Stimulated activated CD4-positive, alpha-beta T cell treated with anti-CD3 and anti-CD28 coated beads, TNF-alpha, amount 100 ng/mL, for 48 hours (primary cell): ENCODE measurements around the gene AMOTL1.

ENCODE experiments used
- DNase-seq, 3 donors: peaks; one replicate each; pipeline ENCODE4 v3.0.0-alpha.2; 2020; ENCODE audit warnings: low read depth in 3 of 3

AMOTL1 gene

DNA sequence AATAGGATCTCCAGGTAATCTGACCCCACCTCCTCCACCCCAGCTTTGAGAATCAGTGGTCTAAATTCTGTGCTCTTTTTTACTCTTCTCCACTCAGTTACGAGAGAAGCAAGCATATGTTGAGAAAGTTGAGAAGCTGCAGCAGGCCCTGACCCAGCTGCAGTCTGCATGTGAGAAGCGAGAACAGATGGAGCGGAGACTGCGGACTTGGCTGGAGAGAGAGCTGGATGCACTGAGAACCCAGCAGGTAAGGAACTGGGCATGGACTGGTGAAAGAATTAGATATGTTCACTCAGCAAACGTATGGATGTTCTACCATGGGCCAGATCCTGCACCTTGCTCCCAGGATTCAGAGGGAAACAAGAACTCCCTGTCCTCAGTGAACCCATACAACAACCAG, 85.7 kb downstream of the AMOTL1 start:
- no peak for DNase-seq

DNA sequence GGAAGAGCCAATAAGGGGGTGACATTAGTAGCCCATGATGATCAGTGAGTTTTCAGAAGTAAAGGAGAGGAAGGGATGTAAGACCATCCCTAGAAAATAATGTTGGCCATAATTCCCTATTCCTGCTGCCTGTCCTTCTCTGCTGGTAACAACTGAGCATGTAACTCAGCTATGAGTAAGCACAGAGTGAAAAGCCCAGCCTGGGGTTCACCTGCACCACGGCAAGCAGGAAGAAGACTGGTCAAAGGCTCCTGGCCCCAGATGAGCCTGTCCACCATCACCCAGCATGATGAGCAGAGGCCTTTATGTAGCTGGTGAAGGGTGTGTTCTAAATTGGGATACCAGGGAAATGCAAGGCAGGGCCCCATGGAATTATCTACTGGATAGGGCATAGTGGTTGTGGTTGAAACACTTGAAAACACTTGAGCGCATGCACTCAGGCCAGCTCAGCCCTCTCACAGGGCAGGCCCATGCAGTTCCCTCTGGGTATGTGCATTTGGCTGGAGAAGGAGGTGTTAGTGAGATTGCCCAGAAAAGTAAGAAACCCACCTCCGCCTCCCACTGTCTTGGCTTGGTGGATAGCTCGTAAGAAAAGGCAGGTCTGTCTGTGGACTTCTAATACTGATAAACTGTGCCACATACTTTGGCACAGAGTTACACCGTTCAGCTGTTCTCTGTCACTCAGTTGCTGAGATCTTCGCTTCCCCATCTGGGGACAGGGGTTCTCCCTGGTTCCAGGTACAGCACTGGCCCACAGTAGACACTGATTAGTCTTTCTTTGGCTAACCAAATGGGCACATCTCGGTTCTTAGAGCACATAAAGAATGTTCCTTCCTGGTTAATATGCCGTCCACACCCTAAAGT, 86.8 kb downstream of the AMOTL1 start:
- DNase-seq = no peak

DNA sequence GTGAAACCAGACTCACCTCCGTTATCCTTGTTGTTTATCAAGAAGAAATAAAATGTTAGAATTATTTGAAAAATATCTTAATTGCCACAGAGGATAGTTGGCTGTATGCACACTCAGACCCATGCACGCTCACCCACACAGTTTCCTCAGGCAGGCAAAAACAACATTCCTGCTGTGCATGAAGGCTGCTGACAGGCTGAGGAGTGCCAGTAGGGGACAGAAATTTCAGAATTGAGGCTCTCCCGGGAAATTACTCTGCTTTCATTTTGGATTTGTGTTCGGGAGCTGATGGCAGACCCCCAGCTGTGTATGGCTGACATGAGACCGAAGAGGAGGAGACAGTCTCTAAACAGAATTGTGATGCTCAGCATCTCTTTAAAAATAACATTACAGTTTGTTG, 87.5 kb downstream of the AMOTL1 start:
- DNase-seq = no peak

DNA sequence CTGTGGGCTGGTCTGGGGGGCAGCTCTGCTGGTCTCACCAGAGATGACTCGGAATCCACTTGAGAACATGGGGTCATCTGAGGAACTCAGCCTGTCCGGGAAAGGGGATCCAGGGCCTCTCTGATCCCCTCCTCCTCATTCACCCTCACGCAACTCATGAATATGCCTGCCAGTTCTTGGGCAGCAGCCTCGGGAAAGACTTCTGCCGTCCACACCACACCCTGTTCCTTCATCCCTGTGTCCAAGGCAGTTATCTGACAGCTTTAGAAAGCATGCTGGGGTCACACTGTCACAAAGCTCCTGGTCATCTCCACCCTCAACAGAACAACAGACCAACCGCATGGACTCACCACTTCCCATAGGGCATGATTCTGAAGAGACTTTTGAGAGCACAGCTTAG, 88.3 kb downstream of the AMOTL1 start:
- no peak for DNase-seq

DNA sequence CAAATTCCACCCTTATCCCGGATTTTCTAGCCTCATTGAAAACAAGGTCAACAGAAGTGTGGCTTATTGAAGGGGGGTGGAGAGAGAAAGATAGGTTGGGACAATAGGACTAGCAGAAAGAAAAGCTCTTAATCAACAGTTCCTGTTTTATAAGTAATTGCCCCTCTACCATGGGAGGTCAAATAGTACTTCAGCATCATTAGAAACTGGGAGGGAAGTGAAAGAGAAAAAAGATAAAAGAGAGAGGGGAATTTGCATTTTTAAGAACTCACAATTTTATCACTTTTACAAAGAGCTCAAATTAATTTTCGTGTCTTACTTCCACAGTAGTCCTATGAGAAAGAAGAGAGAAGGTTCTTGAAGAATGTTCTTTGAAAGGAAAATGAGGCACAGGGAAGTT, 89.2 kb downstream of the AMOTL1 start:
- no peak for DNase-seq

DNA sequence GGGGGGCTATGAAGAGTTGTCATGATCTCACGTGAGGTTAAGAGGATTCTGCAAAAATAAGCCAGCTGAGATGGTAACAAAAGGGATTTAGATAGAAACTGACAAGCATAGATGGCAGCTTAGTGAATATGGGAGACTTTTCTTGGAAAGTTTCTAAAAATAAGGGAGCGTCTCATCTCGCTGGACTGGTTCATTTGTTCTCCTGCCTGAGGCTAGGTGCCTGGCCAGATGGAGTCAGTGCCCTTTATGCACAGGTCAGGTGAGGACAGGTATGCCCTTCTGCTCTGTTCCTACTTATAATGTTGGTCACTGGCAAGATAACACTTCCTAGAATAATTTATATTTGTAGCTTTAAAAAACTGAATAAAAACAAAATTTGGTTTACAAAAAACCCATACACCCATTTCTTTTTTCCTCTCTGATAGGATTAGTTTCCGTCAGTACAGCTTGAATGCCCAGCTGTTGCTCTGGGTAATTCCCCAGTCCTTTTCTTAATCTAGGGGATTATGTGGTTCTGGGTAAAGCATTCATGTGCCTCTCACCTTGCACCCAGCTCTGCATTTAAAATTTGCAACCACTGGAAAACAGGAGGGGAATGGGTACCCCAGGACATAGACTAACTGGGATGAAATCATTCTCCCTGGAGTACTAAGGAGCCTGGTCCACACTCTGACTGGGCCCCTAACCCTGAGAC, 90.0 kb downstream of the AMOTL1 start:
- DNase-seq = no peak

DNA sequence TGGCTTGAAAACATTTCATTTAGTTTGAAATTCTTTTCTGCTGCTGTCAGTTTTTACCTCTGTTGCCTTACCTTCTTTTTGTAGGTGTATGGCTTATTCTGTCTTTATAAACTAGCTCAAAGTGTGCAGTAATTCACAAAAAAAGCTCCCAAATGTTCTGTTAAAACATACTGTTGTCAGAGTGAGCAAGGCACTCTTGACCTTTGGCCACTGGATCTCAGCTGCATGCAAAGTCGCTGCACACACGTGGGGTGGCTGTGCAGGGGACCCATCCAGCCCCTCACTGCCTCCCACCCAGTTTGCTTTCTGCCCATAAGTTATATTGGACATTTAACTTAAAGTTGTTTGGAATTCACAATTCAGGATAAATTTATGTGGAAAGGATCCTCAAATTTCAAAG, 92.2 kb downstream of the AMOTL1 start:
- no peak for DNase-seq

DNA sequence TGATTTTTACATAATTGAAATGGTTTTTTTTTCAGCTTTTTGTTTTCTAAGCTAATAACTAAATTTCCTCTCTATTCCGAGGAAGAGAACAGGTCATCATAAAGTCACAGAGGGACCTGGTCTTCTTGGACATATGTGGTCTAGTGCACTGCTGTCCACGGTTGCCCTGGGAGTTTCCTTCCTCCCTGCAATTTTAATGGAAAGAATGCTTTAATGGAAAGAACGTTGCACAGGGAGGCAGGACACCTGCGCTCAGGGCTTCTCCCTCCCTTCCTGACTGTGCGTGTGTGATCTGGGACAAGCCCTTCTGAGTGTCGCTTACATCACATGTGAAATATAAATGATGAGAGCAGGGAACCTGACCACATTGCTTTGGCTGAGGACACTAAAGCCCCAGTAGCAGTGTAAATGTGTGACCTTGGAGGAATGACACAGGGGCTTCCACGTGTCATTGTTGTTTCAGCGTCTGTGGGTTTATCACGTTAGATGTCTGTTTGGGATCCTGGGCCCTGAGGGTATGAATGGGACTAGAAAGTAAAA, 93.2 kb downstream of the AMOTL1 start:
- DNase-seq = no peak

DNA sequence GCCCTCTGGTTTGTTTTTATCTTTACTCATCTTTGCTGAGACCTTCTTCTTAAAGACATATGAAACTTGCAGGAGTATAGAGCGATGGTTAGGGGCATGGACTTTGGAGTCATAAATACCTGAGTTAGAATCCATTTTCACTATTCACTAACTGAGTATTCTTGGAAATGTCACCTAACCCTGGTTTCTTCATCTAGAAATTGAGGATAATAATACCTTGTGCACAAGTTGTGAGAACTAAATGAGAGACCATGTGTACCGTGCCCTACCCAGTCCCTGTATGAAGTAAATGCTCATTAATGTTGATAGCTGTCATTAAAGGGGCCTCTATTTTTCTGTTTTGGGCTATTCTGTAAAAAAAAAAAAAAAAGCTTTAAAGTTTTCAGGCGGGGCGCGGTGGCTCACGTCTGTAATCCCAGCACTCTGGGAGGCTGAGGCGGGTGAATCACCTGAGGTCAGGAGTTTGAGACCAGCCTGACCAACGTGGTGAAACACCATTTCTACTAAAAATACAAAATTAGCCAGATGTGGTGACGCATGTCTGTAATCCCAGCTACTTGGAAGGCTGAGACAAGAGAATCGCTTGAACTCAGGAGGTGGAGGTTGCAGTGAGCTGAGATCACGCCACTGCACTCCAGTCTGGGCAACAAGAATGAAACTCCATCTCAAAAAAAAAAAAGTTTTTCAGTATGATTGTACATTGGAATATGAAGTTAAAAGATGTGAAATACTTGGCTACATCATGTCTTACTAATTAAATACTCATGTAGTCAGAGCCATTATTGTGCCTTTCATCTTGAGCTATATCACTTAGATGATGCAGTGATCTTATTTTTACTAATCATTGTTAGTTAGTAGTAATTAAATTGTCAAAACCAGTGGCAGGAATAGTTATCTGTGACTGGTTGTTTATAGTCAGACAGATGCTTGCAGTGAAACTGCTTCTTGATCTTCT, 95.0 kb downstream of the AMOTL1 start:
- DNase-seq = no peak

DNA sequence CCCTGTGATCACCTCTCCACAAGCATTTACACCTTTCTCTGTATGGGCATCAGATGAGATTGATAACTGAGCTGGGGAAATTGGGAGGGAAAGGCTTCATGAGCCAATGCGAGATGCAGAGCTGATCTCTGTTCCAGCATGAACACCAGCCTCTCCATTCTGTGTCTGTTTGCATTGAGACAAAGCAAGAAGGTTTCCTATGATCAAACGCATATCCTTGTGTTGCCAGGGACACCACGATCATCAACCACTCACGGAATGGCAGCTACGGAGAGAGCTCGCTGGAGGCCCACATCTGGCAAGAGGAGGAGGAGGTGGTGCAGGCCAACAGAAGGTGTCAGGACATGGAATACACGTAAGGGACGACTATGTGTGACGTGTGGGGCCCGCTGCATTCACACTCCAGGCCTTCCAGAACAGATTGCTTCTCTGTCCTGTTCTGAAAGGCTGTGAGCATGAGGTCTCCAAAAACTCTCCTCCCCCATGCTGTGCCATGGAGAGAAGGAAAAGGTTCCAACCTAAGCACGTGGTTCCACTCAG, 96.4 kb downstream of the AMOTL1 start:
- no peak for DNase-seq

DNA sequence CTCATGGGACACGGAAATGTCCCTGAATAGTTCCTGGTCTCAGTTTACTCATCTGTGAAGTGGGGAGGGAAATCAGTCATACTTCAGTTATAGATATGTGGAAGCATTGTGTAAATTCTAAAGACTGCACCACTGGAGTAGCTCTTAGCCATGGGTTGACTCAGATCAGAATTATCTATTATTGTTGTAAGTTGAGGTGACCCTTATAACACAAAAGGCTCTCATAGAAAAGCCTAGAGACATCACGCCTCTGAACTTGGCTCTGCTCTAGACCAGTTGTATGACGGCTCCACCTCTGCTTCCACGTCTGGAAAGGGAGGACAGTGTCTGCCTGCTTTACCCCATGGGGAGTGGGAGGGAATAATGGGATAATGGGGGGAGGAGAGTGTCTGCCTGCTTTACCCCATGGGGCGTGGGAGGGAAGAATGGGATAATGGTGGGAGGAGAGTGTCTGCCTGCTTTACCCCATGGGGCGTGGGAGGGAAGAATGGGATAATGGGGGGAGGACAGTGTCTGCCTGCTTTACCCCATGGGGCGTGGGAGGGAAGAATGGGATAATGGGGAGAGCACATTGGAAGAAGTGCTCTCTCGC, 98.2 kb downstream of the AMOTL1 start:
- DNase-seq = no peak

DNA sequence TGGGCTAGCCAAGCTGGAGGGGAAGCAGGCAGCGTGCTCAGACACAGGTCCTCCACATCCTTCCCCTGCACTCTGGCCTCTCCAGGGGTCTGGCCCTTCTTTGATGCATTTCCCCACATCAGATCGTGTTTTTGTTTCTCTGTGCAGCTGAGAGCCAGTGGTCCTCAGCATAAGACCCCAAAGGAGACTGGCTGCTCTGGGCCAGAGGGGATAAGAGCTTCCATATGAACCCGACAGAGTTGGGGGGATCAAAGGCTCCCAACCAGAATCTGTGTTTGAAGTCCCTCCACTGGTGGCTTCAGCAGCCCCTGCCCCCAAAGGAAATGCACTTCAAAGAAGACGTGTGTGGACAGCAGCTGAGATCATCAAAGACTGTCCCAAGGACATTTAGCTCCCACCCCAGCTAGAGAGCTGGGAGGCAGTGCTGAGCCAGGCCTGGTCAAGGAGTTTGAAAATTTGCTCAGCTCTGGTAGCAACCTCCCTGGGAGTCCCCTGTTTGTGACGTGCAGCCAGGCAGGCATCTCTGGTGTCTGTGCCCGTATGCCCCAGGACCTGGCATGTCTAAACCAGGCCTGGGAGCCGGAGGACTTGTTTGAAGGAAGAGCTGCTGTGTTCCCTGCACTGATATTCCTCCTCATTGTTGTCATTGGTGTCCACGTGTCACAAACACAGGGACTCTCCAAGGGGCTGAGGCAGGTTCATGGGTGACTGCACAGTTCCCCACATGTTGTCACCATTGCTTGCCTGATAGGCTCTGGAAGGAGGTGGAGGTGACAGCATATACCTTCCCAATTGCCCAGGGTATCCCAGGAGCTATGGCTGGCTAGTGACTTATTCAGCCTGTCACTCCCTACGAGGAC, 99.0 kb downstream of the AMOTL1 start:
- no peak for DNase-seq

DNA sequence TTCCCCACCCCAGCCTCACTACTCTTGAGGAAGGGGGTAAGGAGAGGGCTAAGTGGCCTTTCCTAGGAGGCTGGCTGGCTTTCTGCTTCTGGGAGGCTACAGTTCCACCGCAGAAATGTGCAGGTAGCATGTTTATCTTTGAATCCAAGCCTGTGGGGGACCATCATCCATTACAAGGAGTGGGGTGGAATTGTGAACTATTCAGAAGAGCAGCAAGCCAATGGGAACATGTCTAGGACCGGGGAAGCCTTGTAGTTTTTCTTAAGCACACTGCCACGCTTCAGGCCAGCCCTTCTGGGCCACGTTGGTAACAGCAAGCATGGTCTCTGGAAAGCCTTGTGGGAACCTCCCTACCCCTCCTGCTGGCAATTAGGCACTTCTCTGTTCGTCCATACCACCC, 100.3 kb downstream of the AMOTL1 start:
- no peak for DNase-seq

DNA sequence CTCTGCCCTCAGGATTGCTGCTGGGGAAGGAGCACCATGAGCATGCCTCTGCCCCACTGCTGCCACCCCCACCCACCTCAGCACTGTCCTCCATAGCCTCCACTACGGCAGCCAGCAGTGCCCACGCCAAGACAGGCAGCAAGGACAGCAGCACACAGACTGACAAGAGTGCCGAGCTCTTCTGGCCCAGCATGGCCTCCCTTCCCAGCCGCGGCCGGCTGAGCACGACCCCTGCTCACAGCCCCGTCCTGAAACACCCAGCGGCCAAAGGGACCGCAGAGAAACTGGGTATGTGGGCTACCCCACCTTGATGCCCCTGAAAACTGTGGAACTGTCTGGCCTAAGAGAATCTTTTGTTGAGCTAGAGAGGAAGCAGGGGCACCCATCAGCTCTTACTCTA, 101.0 kb downstream of the AMOTL1 start:
- no peak for DNase-seq

DNA sequence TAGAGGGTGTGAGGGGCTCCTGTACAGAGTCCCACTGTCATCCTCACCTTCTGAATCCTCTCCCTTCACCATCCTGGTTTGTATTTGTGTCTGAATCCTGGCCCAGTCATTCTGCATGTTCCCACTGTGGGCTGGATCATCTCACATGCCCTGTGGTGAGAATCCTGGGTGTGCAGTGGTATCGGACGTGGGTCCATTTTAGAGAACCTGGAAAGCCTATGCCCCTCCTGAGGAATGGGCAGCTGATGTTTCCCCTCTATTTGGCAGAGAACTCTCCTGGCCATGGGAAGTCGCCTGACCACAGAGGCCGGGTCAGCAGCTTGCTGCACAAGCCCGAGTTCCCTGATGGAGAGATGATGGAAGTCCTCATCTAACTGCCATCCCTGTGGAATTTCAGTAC, 102.3 kb downstream of the AMOTL1 start:
- DNase-seq = no peak

DNA sequence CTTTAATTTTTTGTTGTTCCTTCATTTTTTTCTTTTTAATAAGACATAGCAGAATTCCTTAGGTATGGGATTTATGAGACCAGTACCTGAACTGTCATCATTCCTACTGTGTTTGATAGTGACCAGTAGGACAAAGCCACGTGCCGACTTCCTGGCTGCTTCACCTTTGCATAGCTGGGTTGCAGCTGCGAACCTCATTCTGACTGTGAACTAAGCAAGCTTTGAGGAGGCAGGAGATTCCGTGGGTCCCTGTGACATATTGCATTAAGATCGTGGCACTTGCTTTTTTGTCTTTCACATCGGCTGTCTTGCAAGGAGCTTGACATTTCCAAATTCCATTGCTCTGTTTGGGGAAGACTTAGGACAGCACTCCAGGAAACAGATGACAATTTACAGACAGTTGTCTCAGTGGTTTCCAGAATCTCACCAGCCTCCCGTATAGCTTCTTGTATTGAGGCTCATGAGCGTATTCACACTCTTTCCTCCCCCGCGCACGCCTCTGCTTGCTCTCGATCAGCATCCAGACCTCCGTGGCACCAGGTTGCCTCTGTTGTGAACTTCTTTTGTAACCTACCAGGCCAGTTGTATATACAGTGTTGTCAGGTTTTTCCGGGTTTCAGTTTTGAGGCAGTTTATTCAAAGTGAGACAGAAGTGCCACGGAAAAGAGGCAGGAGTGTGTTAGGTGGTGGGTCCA, 103.5 kb downstream of the AMOTL1 start:
- no peak for DNase-seq

DNA sequence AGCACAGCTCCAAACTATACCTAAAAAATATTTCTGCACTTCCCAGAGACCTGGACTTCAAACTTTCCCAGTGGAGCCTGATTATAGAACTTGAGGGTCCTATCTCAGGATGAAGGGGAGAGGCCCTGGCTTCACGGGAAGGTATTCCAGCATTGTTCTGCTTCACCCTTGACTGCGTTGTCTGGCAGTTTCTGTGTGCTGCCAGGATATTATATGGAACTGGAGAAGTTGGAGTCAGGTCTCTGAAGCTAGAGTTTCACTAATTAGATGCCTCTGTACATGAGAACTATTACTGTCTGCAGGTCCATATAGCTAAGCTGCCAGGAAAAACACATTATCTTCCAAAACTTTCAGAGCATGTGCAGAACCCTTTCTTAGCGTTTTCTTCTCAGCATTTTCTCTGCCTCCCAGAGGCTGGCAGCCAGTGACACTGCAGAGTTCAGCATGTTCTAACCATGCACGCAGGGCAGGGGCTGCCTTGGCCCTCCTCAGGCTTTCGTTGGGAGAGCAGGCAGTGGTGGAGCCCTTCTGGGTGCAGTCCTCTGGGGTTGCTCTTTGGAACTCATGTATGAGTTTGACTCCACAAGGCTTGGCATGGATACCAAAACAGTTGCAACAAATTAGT, 105.9 kb downstream of the AMOTL1 start:
- no peak for DNase-seq

DNA sequence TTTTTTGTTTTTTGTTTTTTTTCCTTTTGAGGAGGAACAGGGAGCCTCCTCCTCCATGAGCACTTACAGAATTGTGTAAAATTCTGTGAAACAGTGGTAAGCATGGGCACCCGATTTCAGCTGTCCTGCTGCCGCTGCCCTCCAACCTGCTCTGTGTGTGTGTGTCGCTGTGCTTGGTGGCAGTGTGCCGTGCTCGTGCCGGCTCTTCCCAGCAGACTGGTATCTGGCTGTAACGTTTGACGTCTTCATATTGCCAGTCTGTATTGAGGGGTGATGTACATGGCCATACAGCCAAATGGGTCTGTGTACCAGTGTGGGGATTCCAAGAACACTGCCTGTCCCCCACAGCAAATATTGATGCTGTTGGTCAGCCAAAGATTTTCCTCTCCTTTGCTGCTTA, 108.1 kb downstream of the AMOTL1 start:
- DNase-seq = no peak
